Measurements from ENCODE around the gene WNK1. TPM values are rescaled to one million over a fixed set of nuclear protein-coding genes. Genes with fewer than 3 reads are reported as not detected.

Gene WNK1
- total RNA-seq, 1 donor from 2014 or later: 160 TPM

GRCh38 chr12:946631-947030, 194.3 kb downstream of the WNK1 start:
- Mint-ChIP-seq H3K27me3 (ENCODE audit: unreplicated experiment) (peaks cover 5% of the 10 kb centered on the region), H3K4me3 (ENCODE audit: unreplicated experiment) (no peak overlapping the region), H3K36me3 (ENCODE audit: low read depth, unreplicated experiment) (no peaks in the 10 kb centered on the region), H3K4me1 (ENCODE audit: unreplicated experiment) (peaks cover 6% of the 10 kb centered on the region), H3K9me3 (ENCODE audit: unreplicated experiment) (no peaks in the 10 kb centered on the region), H3K27ac (ENCODE audit: unreplicated experiment) (no peak overlapping the region)
- no peak for TF ChIP-seq CTCF (IDR thresholded peaks at IDR 0.05; ENCODE audit: unreplicated experiment)
- DNase-seq (ENCODE audit: low spot score): no peak

DNA sequence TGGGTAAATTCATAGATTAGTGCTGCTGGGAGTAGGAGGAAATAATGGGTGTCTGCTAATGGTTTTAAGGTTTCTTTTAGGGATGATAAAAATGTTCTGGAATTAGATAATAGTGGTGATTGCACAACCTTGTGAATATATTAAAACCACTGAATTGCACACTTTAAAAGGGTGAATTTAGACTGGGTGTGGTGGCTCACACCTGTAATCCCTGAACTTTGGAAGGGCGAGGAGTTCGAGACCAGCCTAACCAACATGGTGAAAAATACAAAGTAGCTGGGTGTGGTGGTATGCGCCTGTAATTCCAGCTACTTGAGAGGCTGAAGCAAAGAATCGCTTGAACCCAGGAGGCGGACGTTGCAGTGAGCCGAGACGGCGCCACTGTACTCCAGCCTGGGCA, 195.9 kb downstream of the WNK1 start:
- Mint-ChIP-seq H3K4me1 (ENCODE audit: unreplicated experiment) (peaks cover 6% of the 10 kb centered on the region), H3K4me3 (ENCODE audit: unreplicated experiment) (peak overlapping the region; percentile 79), H3K9me3 (ENCODE audit: unreplicated experiment) (no peaks in the 10 kb centered on the region), H3K27ac (ENCODE audit: unreplicated experiment) (no peak overlapping the region), H3K27me3 (ENCODE audit: unreplicated experiment) (peaks cover 5% of the 10 kb centered on the region), H3K36me3 (ENCODE audit: low read depth, unreplicated experiment) (no peaks in the 10 kb centered on the region)
- no peak for TF ChIP-seq CTCF (IDR thresholded peaks at IDR 0.05; ENCODE audit: unreplicated experiment)
- no peak for DNase-seq (ENCODE audit: low spot score)

GRCh38 chr12:949453-950191, 197.2 kb downstream of the WNK1 start, which contains the start of gene RAD52:
RAD52 (minus strand) TSS chr12:949694; CDS start chr12:933058, 16,636 bp downstream.
- DNase-seq (ENCODE audit: low spot score): peak; percentile 100
- Mint-ChIP-seq H3K4me3 (ENCODE audit: unreplicated experiment) (peak within 1 kb of the TSS; percentile 98), H3K27ac (ENCODE audit: unreplicated experiment) (peak within 1 kb of the TSS; percentile 86), H3K4me1 (ENCODE audit: unreplicated experiment) (peaks cover 6% of the 10 kb centered on the region), H3K9me3 (ENCODE audit: unreplicated experiment) (no peaks in the 10 kb centered on the region), H3K27me3 (ENCODE audit: unreplicated experiment) (peaks cover 5% of the 10 kb centered on the region), H3K36me3 (ENCODE audit: low read depth, unreplicated experiment) (no peaks in the 10 kb centered on the region)
- TF ChIP-seq CTCF (IDR thresholded peaks at IDR 0.05; ENCODE audit: unreplicated experiment): peak; percentile 98

GRCh38 chr12:951176-951575, 198.8 kb downstream of the WNK1 start:
- DNase-seq (ENCODE audit: low spot score): no peak
- Mint-ChIP-seq H3K9me3 (ENCODE audit: unreplicated experiment) (no peaks in the 10 kb centered on the region), H3K4me3 (ENCODE audit: unreplicated experiment) (peak overlapping the region; percentile 14), H3K27me3 (ENCODE audit: unreplicated experiment) (peaks cover 5% of the 10 kb centered on the region), H3K36me3 (ENCODE audit: low read depth, unreplicated experiment) (no peaks in the 10 kb centered on the region), H3K4me1 (ENCODE audit: unreplicated experiment) (peaks cover 6% of the 10 kb centered on the region), H3K27ac (ENCODE audit: unreplicated experiment) (peak overlapping the region; percentile 28)
- TF ChIP-seq CTCF (IDR thresholded peaks at IDR 0.05; ENCODE audit: unreplicated experiment): no peak

DNA sequence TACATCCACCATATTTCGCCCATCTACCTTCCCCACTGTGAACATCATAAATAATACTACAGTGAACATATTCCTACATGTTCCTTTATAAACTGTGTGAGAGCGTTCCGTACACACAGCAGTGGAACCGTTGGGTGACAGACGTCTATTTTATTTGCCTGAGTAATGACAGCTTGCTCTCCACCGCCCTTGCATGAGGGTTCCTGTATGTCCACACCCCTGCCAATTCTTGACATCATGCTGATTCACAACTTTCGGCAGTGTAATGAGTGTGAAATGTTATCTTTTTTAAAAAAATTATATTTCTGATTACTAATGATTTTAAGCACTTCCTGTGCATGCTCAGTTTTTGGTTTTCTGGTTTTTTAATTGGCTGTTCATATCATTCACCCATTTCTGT, 201.4 kb downstream of the WNK1 start:
- no peak for TF ChIP-seq CTCF (IDR thresholded peaks at IDR 0.05; ENCODE audit: unreplicated experiment)
- H3K4me1 Mint-ChIP-seq (ENCODE audit: unreplicated experiment): peaks cover 10% of the 10 kb centered on the region
- no peak for DNase-seq (ENCODE audit: low spot score)
- no peaks in the 10 kb centered on the region for H3K36me3 Mint-ChIP-seq (ENCODE audit: low read depth, unreplicated experiment)
- peaks cover 1% of the 10 kb centered on the region for H3K27me3 Mint-ChIP-seq (ENCODE audit: unreplicated experiment)
- no peak overlapping the region for H3K4me3 Mint-ChIP-seq (ENCODE audit: unreplicated experiment)
- no peaks in the 10 kb centered on the region for H3K9me3 Mint-ChIP-seq (ENCODE audit: unreplicated experiment)
- H3K27ac Mint-ChIP-seq (ENCODE audit: unreplicated experiment): no peak overlapping the region

Measured in endothelial cell (in vitro differentiated cells).